ENCODE measurements around the gene ICE2.
A peak's percentile ranks its signal among the peaks of the same experiment; 100 is the strongest.

ICE2 gene

GRCh38 chr15:60511351-60512031 is 32.5 kb upstream of the ICE2 start:
- H3K27ac ChIP-seq: no peak overlapping the region
- no peak for TF ChIP-seq CTCF (conservative IDR thresholded peaks at IDR 0.05)

GRCh38 chr15:60510006-60510405 is 31.1 kb upstream of the ICE2 start:
- no peak overlapping the region for H3K27ac ChIP-seq
- no peak for TF ChIP-seq CTCF (conservative IDR thresholded peaks at IDR 0.05)

GRCh38 chr15:60509470-60509869 is 30.5 kb upstream of the ICE2 start:
- no peak for TF ChIP-seq CTCF (conservative IDR thresholded peaks at IDR 0.05)
- no peak overlapping the region for H3K27ac ChIP-seq

- no peak overlapping the region for H3K27ac ChIP-seq
- TF ChIP-seq CTCF (conservative IDR thresholded peaks at IDR 0.05): no peak
Observed at GRCh38 chr15:60508442-60508841, 29.5 kb upstream of the ICE2 start.

GRCh38 chr15:60507596-60508424 is 28.9 kb upstream of the ICE2 start:
- H3K27ac ChIP-seq: peak overlapping the region; percentile 18
- peak; percentile 98 for TF ChIP-seq CTCF (conservative IDR thresholded peaks at IDR 0.05)

GRCh38 chr15:60496853-60497252 is 17.9 kb upstream of the ICE2 start:
- no peak overlapping the region for H3K27ac ChIP-seq

More at GRCh38 chr15:60496853-60497252, 17.9 kb upstream of the ICE2 start:
- no peak for TF ChIP-seq CTCF (conservative IDR thresholded peaks at IDR 0.05)
